Measurements from ENCODE around the gene AKT1S1.
A peak's percentile ranks its signal among the peaks of the same experiment; 100 is the strongest.

GRCh38 chr19:49890349-49891311 is 13.5 kb upstream of the AKT1S1 start:
- TF ChIP-seq POLR2AphosphoS5 (IDR thresholded peaks at IDR 0.05; ENCODE audit: low read depth, low read length) (no peak), TCF7L2 (IDR thresholded peaks at IDR 0.05; ENCODE audit: borderline replicate concordance, extremely low read depth, insufficient read depth, insufficient read length) (no peak), POLR2A (IDR thresholded peaks at IDR 0.05; ENCODE audit: borderline replicate concordance, extremely low read depth, insufficient read depth, insufficient read length) (no peak), SP1 (IDR thresholded peaks at IDR 0.05; ENCODE audit: low read depth) (no peak; the same call in 1 of the 2 replicates), CTCF (IDR thresholded peaks at IDR 0.05 in 2 of 3, conservative IDR thresholded peaks at IDR 0.05 in 1 of 3; ENCODE audit: borderline replicate concordance in 1 of 3, insufficient read depth in 1 of 3, low read depth in 2 of 3, low read length in 2 of 3) (peak in 1 of 3 experiments; percentile 10; a peak in 1 of 6 replicates), SIN3A (IDR thresholded peaks at IDR 0.05; ENCODE audit: low read depth) (no peak), MAX (IDR thresholded peaks at IDR 0.05) (peak; percentile 34), REST (IDR thresholded peaks at IDR 0.05; ENCODE audit: low read depth) (no peak), ELF1 (IDR thresholded peaks at IDR 0.05; ENCODE audit: borderline replicate concordance, low read depth) (no peak), CEBPB (IDR thresholded peaks at IDR 0.05; ENCODE audit: low read depth) (no peak), YY1 (IDR thresholded peaks at IDR 0.05; ENCODE audit: extremely low read depth, insufficient replicate concordance, low read depth, low read length) (no peak), ZNF274 (IDR thresholded peaks at IDR 0.05; ENCODE audit: low read depth, low read length) (no peak), RAD21 (IDR thresholded peaks at IDR 0.05; ENCODE audit: low read depth) (no peak)
